Measurements from ENCODE around the gene GCNT2.
"Not testable (repeated sequence)": the region's sequence is repeated elsewhere in the genome, so short reads cannot be mapped to it uniquely, and the experiment has no call there.

The GCNT2 gene

GRCh38 chr6:10521104-10521808 is at the start of gene GCNT2:
TSS of gene GCNT2 (plus strand) at chr6:10521351. CDS start at chr6:10528912, 7,561 bp downstream.
- DNase-seq: no peak

- no peak for DNase-seq
Measured at GRCh38 chr6:10472634-10473033, 48.5 kb upstream of the GCNT2 start.

- peak; percentile 46 for DNase-seq
Measured at GRCh38 chr6:10478187-10479040, 42.7 kb upstream of the GCNT2 start.

- DNase-seq: no peak
Measured at GRCh38 chr6:10479939-10480700, 41.0 kb upstream of the GCNT2 start.

- no peak for DNase-seq
Measured at GRCh38 chr6:10481101-10481500, 40.0 kb upstream of the GCNT2 start.

GRCh38 chr6:10482636-10483257 is 38.4 kb upstream of the GCNT2 start:
- DNase-seq: no peak

GRCh38 chr6:10484912-10485311 is 36.2 kb upstream of the GCNT2 start:
- DNase-seq: no peak

- no peak for DNase-seq
Measured at GRCh38 chr6:10485406-10485805, 35.7 kb upstream of the GCNT2 start.

- DNase-seq: no peak
Measured at GRCh38 chr6:10486215-10486614, 34.9 kb upstream of the GCNT2 start.

- DNase-seq: not testable (repeated sequence)
Measured at GRCh38 chr6:10486944-10487588, 34.1 kb upstream of the GCNT2 start.

GRCh38 chr6:10487668-10488327 is 33.4 kb upstream of the GCNT2 start:
- DNase-seq: no peak

GRCh38 chr6:10491463-10491862 is 29.7 kb upstream of the GCNT2 start:
- DNase-seq: no peak

- not testable (repeated sequence) for DNase-seq
Measured at GRCh38 chr6:10491905-10492304, 29.2 kb upstream of the GCNT2 start.

GRCh38 chr6:10495029-10495428 is 26.1 kb upstream of the GCNT2 start:
- no peak for DNase-seq

- no peak for DNase-seq
Measured at GRCh38 chr6:10505529-10505928, 15.6 kb upstream of the GCNT2 start.

- no peak for DNase-seq
Measured at GRCh38 chr6:10507298-10507697, 13.9 kb upstream of the GCNT2 start.

- DNase-seq: no peak
Measured at GRCh38 chr6:10507715-10508114, 13.4 kb upstream of the GCNT2 start.

GRCh38 chr6:10510592-10511367 is 10.4 kb upstream of the GCNT2 start:
- peak; percentile 39 for DNase-seq

- DNase-seq: no peak
Measured at GRCh38 chr6:10511477-10511876, 9.7 kb upstream of the GCNT2 start.

- DNase-seq: no peak
Measured at GRCh38 chr6:10513544-10513943, 7.6 kb upstream of the GCNT2 start.
